Measurements from ENCODE around the gene PIP5K1B.
A peak's percentile ranks its signal among the peaks of the same experiment; 100 is the strongest.

Gene PIP5K1B

DNA sequence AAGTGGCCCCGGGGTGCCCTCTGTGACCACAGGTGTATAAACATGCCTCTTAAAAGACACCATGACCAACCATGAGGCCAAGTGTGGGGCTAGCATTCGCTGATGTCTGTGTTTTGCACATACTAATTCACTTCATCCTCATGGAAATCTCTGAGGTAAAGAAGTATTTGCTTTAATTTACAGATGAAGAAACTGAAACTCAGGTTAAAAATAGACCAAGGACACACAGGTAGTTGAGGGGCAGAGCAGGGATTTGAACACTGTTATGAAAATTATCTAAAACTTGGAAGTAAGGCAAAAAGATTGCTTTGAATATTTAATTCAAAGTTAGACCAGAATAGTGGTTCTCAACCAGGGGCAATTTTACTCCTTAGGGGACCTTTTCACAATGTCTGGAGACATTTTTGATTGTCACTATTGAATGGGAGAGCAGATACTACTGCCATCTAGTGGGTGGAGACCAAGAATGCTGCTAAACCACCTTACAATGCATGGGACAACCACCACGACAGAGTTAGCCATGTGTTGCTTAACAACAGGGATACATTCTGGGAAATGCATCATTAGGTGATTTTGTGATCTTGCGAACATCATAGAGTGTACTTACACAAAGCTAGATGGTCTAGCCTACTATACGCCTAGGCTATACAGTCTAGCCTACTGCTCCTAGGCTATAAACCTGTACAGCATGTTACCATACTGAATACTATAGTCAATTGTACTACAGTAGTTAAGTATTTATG, 322.5 kb downstream of the PIP5K1B start:
- no peak overlapping the region; the same call in 1 of the 2 replicates for H3K9ac ChIP-seq (ENCODE audit: low read length)
- DNase-seq, result peak; percentile 74
- TF ChIP-seq EZH2phosphoT487 (IDR thresholded peaks at IDR 0.05; ENCODE audit: low read length), result no peak
- TF ChIP-seq, protein P1, sequence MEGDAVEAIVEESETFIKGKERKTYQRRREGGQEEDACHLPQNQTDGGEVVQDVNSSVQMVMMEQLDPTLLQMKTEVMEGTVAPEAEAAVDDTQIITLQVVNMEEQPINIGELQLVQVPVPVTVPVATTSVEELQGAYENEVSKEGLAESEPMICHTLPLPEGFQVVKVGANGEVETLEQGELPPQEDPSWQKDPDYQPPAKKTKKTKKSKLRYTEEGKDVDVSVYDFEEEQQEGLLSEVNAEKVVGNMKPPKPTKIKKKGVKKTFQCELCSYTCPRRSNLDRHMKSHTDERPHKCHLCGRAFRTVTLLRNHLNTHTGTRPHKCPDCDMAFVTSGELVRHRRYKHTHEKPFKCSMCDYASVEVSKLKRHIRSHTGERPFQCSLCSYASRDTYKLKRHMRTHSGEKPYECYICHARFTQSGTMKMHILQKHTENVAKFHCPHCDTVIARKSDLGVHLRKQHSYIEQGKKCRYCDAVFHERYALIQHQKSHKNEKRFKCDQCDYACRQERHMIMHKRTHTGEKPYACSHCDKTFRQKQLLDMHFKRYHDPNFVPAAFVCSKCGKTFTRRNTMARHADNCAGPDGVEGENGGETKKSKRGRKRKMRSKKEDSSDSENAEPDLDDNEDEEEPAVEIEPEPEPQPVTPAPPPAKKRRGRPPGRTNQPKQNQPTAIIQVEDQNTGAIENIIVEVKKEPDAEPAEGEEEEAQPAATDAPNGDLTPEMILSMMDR (IDR thresholded peaks at IDR 0.05; ENCODE audit: low read length), result peak; percentile 91
- H3K4me1 ChIP-seq (ENCODE audit: low read length), result peaks cover 14% of the 10 kb centered on the region
- no peaks in the 10 kb centered on the region for H3K36me3 ChIP-seq (replicated peaks; ENCODE audit: insufficient read depth, low read length)
- H3F3A ChIP-seq (ENCODE audit: insufficient read depth, low read length), result peaks cover 6% of the 10 kb centered on the region; the same call in 1 of the 2 replicates
- 0 out of 2 replicates have a peak, but pooled peaks cover 4% of the 10 kb centered on the region for H3K9me3 ChIP-seq (replicated peaks; ENCODE audit: insufficient read depth, low read length)
- no peaks in the 10 kb centered on the region for H4K20me1 ChIP-seq (ENCODE audit: insufficient read depth, low read length)
- H2AFZ ChIP-seq (ENCODE audit: low read length), result peak overlapping the region; percentile 36
- peak overlapping the region; percentile 61 for H3K4me2 ChIP-seq (ENCODE audit: low read depth, low read length)
- H3K79me2 ChIP-seq (ENCODE audit: low read length), result no peaks in the 10 kb centered on the region
- no peaks in the 10 kb centered on the region for H3K9me2 ChIP-seq (replicated peaks; ENCODE audit: insufficient read depth, low read length)
- H3K27ac ChIP-seq (ENCODE audit: low read length), result peak overlapping the region; percentile 47; the same call in 1 of the 2 replicates
- no peak overlapping the region; the same call in 1 of the 2 replicates for H3K4me3 ChIP-seq (ENCODE audit: low read length)
- H3K27me3 ChIP-seq (replicated peaks; ENCODE audit: insufficient read depth, low read length), result no peaks in the 10 kb centered on the region

DNA sequence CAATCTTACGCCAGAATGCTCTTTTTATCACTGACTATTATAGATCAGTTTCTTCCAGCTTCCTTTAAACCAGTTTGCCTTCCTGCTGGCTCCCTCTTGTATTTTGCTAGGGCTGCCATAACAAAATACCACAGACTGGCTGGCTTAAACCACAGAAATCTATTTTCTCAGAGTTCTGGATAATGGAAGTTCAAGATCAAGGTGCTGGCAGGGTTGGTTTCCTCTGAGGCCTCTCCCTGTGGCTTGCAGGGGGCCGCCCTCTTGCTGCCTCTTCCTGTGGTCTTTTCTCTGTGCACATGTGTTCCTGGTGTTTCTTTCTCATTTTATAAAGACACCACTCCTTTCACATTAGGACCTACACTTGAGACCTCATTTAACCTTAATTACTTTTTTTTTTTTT, 323.7 kb downstream of the PIP5K1B start:
- no peak for TF ChIP-seq EZH2 (optimal IDR thresholded peaks at IDR 0.05; ENCODE audit: low read depth, low read length)
- no peak for TF ChIP-seq EZH2phosphoT487 (IDR thresholded peaks at IDR 0.05; ENCODE audit: low read length)
- TF ChIP-seq, protein P1 (IDR thresholded peaks at IDR 0.05; ENCODE audit: low read length), result no peak
- Histone ChIP-seq H3K27me3 (replicated peaks; ENCODE audit: insufficient read depth, low read length) (no peaks in the 10 kb centered on the region), H3K4me1 (ENCODE audit: low read length) (peaks cover 14% of the 10 kb centered on the region), H3K4me3 (ENCODE audit: low read length) (no peak overlapping the region), H3K9me2 (replicated peaks; ENCODE audit: insufficient read depth, low read length) (no peaks in the 10 kb centered on the region), H3F3A (ENCODE audit: insufficient read depth, low read length) (peaks cover 6% of the 10 kb centered on the region; the same call in 1 of the 2 replicates), H3K36me3 (replicated peaks; ENCODE audit: insufficient read depth, low read length) (no peaks in the 10 kb centered on the region), H3K79me2 (ENCODE audit: low read length) (no peaks in the 10 kb centered on the region), H3K9me3 (replicated peaks; ENCODE audit: insufficient read depth, low read length) (0 out of 2 replicates have a peak, but pooled peaks cover 4% of the 10 kb centered on the region), H3K27ac (ENCODE audit: low read length) (no peak overlapping the region), H4K20me1 (ENCODE audit: insufficient read depth, low read length) (no peaks in the 10 kb centered on the region), H2AFZ (ENCODE audit: low read length) (no peak overlapping the region), H3K9ac (ENCODE audit: low read length) (no peak overlapping the region), H3K4me2 (ENCODE audit: low read depth, low read length) (no peak overlapping the region)
- no peak for DNase-seq

DNA sequence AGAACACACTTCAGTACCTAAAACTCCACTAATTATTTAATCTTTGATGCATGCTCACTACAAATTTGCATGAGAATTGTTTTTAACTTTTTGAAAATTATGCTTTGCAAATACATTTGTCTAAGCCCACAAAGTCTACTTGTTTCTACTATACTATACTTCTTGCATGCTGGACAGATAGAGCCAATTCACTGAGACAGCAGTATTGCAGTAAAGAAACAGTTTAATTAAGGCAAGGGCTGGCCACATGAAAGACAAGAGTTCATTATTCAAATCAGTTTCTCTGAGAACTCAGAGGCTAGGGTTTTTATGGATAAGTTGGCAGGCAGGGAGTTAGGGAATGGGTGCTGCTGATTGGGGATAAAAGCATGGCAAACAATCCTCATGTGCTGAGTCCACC, 324.5 kb downstream of the PIP5K1B start:
- H3K4me1 ChIP-seq (ENCODE audit: low read length), result peaks cover 14% of the 10 kb centered on the region
- H3K36me3 ChIP-seq (replicated peaks; ENCODE audit: insufficient read depth, low read length), result no peaks in the 10 kb centered on the region
- 0 out of 2 replicates have a peak, but pooled peaks cover 4% of the 10 kb centered on the region for H3K9me3 ChIP-seq (replicated peaks; ENCODE audit: insufficient read depth, low read length)
- no peak overlapping the region for H3K27ac ChIP-seq (ENCODE audit: low read length)
- no peaks in the 10 kb centered on the region for H3K9me2 ChIP-seq (replicated peaks; ENCODE audit: insufficient read depth, low read length)
- H3K79me2 ChIP-seq (ENCODE audit: low read length), result no peaks in the 10 kb centered on the region
- peaks cover 6% of the 10 kb centered on the region; the same call in 1 of the 2 replicates for H3F3A ChIP-seq (ENCODE audit: insufficient read depth, low read length)
- H2AFZ ChIP-seq (ENCODE audit: low read length), result no peak overlapping the region
- no peak overlapping the region for H3K4me2 ChIP-seq (ENCODE audit: low read depth, low read length)
- no peaks in the 10 kb centered on the region for H4K20me1 ChIP-seq (ENCODE audit: insufficient read depth, low read length)
- H3K27me3 ChIP-seq (replicated peaks; ENCODE audit: insufficient read depth, low read length), result no peaks in the 10 kb centered on the region
- no peak overlapping the region for H3K4me3 ChIP-seq (ENCODE audit: low read length)
- no peak overlapping the region for H3K9ac ChIP-seq (ENCODE audit: low read length)
- TF ChIP-seq EZH2phosphoT487 (IDR thresholded peaks at IDR 0.05; ENCODE audit: low read length) (no peak), EZH2 (optimal IDR thresholded peaks at IDR 0.05; ENCODE audit: low read depth, low read length) (no peak)
- no peak for DNase-seq

Data from MM.1S (cell line).